Urothelium cell line (cell line): ENCODE data around the gene SEMA6B.

Source experiments
- DNase-seq: peaks from one replicate; pipeline ENCODE4 v3.0.0; 2011; ENCODE audit warnings: low spot score, mixed read lengths
- FAIRE-seq: peaks from 2 replicates; lab custom pipeline; 2011; peaks lifted over from hg19 to GRCh38; lab: Jason Lieb, UNC

Gene SEMA6B

GRCh38 chr19:4497770-4498389, 61.6 kb downstream of the SEMA6B start:
- no peak for FAIRE-seq
- DNase-seq, result no peak

- no peak for FAIRE-seq
- no peak for DNase-seq
These were observed 63.2 kb downstream of the SEMA6B start for GRCh38 chr19:4496304-4496703.

GRCh38 chr19:4495471-4495870, 64.0 kb downstream of the SEMA6B start:
- no peak for DNase-seq
- no peak for FAIRE-seq

GRCh38 chr19:4494691-4495064, 64.8 kb downstream of the SEMA6B start:
- no peak for FAIRE-seq
- no peak for DNase-seq

GRCh38 chr19:4493929-4494690, 65.4 kb downstream of the SEMA6B start:
- FAIRE-seq (no peak), DNase-seq (no peak)

- FAIRE-seq (no peak), DNase-seq (no peak)
These were observed 66.2 kb downstream of the SEMA6B start for GRCh38 chr19:4493104-4493928.
